OCI-LY1 (cell line): ENCODE data around the gene CACNA1E.

Experiments used
- CTCF ChIP-seq: fragments of 200-600 bp; sonication (generic), shearing (Covaris generic); IDR thresholded peaks from 2 replicates; pipeline ENCODE4 v1.5.1; 2017; ENCODE audit warnings: mild to moderate bottlenecking, antibody characterized with exemption, low read length, moderate library complexity, mixed read lengths
- EZH2 ChIP-seq: fragments of 200-600 bp; sonication (generic), shearing (Covaris generic); IDR thresholded peaks from 2 replicates; pipeline ENCODE4 v1.8.0; 2017; ENCODE audit warnings: borderline replicate concordance, mixed run types, mild to moderate bottlenecking, antibody characterized with exemption, low read length, moderate library complexity, mixed read lengths

- TF ChIP-seq CTCF: no peak
- no peak for TF ChIP-seq EZH2
Observed at GRCh38 chr1:181607524-181607923, 124.2 kb downstream of the CACNA1E start.
